Psoas muscle (tissue), 8 donors: ENCODE measurements around the gene NLRP14. TPM values are rescaled to one million over a fixed set of nuclear protein-coding genes. Genes with fewer than 3 reads are reported as not detected.

Source experiments
- ATAC-seq, 4 donors: fragments of 200-7000 bp; cut with Tn5 transposase; one replicate each; pipeline ENCODE4 v1.9.1; 2020; ENCODE audit warnings: moderate library complexity in 3 of 4, mild to moderate bottlenecking in 2 of 4
- DNase-seq, 2 donors: peaks; one replicate each; pipeline ENCODE4 v3.0.0-alpha.2; 2020
- H3K27ac ChIP-seq: fragments of 200-600 bp; one replicate; pipeline ENCODE4 v1.8.0; 2022
- H3K27me3 ChIP-seq, 3 donors: fragments of 200-600 bp in 1 of 3; one replicate each; pipeline versions ENCODE4 v1.6.1 to v1.8.0; 2013 to 2022; ENCODE audit warnings: low read length in 2 of 3, mild to moderate bottlenecking in 2 of 3, moderate library complexity in 1 of 3; ENCODE audit not compliant: insufficient read depth in 3 of 3
- H3K36me3 ChIP-seq, 2 donors: fragments of 200-600 bp in 1 of 2; one replicate each; pipeline versions ENCODE4 v1.6.1 to v1.8.0; 2013 to 2022; ENCODE audit warnings: low read depth in 1 of 2, mild to moderate bottlenecking in 1 of 2, moderate library complexity in 1 of 2; ENCODE audit not compliant: insufficient read depth in 1 of 2
- H3K4me1 ChIP-seq: fragments of 200-600 bp; one replicate; pipeline ENCODE4 v1.8.0; 2022
- H3K4me3 ChIP-seq: fragments of 200-600 bp; one replicate; pipeline ENCODE4 v1.8.0; 2022; ENCODE audit warnings: mild to moderate bottlenecking
- H3K9me3 ChIP-seq: fragments of 200-600 bp; one replicate; pipeline ENCODE4 v1.8.0; 2022
- CTCF ChIP-seq: fragments of 200-600 bp; IDR thresholded peaks from one replicate; pipeline ENCODE4 v1.8.0; 2022; ENCODE audit warnings: antibody characterized with exemption
- WGBS, 3 donors: extraction: QIAGEN DNeasy Blood & Tissue Kit; methylation state at CpG; one replicate each; pipeline versions ENCODE4 v1.1.6 to v1.1.7; 2013; 5-methylcytosine and 5-hydroxymethylcytosine counted together
- intact Hi-C, 2 donors: fragments of 100-400 bp; cut with DNase I; formaldehyde crosslinking; loops; one replicate each; pipeline versions ENCODE4 v1.11.0 to v1.14.2; 2022
- polyA plus RNA-seq, 3 donors: library from polyadenylated mRNA; stranded (reverse); fragments of 200-250 nt; gene quantifications; one replicate each; pipeline ENCODE4 v1.2.3, GENCODE V29; 2013
- total RNA-seq, 4 donors: library from RNA; stranded (reverse); fragmentation: NEBNext Ultra II Directional in 2 of 4; extraction: Animal tissue kit (Norgen Biotek cat#: 25700) in 2 of 4; gene quantifications; one replicate each; pipeline versions ENCODE4 v1.2.1 to v1.2.4, GENCODE V29; 2021 to 2023
- donor health status: healthy with polysubstance abuse.
- donor health status: DM: no; HTN: no; CAD: no; lungs with moderate emphysema.
- donor health status: Bipolar disorder and iron deficiency.
- donor health status: healthy.
- donor health status: DM: yes; HTN: yes; CAD: no.
- donor health status: DM: no; HTN: no; CAD: no.
- donor health status: DM: no; HTN: no; CAD: no.
- donor health status: DM: yes; HTN: yes; CAD: no.

Gene NLRP14
- total and polyA plus RNA-seq, 7 donors, result 0.06 TPM; not detected in 6

GRCh38 chr11:6995703-6996102 lies 24.6 kb upstream of the NLRP14 start:
- intact Hi-C loops, result no loop called here
- Histone ChIP-seq H3K4me1 (no peaks in the 10 kb centered on the region), H3K36me3 (no peaks in the 10 kb centered on the region), H3K27me3 (no peaks in the 10 kb centered on the region), H3K9me3 (no peaks in the 10 kb centered on the region), H3K4me3 (no peak overlapping the region), H3K27ac (no peak overlapping the region)
- TF ChIP-seq CTCF, result no peak
- no peak for DNase-seq
- no peak for ATAC-seq

- H3K9me3 ChIP-seq, result no peaks in the 10 kb centered on the region
- H3K36me3 ChIP-seq, result no peaks in the 10 kb centered on the region
- H3K4me3 ChIP-seq, result no peak overlapping the region
- no peaks in the 10 kb centered on the region for H3K27me3 ChIP-seq
- DNase-seq (no peak), ATAC-seq (no peak)
- no peak for TF ChIP-seq CTCF
- intact Hi-C loops, result no loop called here
- no peaks in the 10 kb centered on the region for H3K4me1 ChIP-seq
- no peak overlapping the region for H3K27ac ChIP-seq
- WGBS, 3 donors, result 45 to 61% (median 46%) methylated on average over 3 of the region's 3 CpGs
These were observed 15.8 kb upstream of the NLRP14 start for GRCh38 chr11:7004482-7004881.

GRCh38 chr11:7014118-7014517 lies 6.2 kb upstream of the NLRP14 start:
- H3K9me3 ChIP-seq, result no peaks in the 10 kb centered on the region
- no peak overlapping the region for H3K27ac ChIP-seq
- no peak for TF ChIP-seq CTCF
- H3K4me3 ChIP-seq, result no peak overlapping the region
- H3K4me1 ChIP-seq, result no peaks in the 10 kb centered on the region
- intact Hi-C loops, result no loop called here
- ATAC-seq, result no peak
- no peak for DNase-seq
- 92 to 100% (median 97%) methylated on average over 1 of the region's 1 CpG for WGBS, 3 donors
- H3K36me3 ChIP-seq, result no peaks in the 10 kb centered on the region
- H3K27me3 ChIP-seq, result no peaks in the 10 kb centered on the region

- Histone ChIP-seq H3K9me3 (no peaks in the 10 kb centered on the region), H3K4me3 (no peak overlapping the region), H3K27me3 (peaks cover 0 to 2% (median 0%) of the 10 kb centered on the region in 3 donors), H3K36me3 (no peaks in the 10 kb centered on the region), H3K4me1 (peaks cover 3% of the 10 kb centered on the region), H3K27ac (no peak overlapping the region)
- WGBS, 3 donors, result 69 to 90% (median 70%) methylated on average over 1 of the region's 1 CpG
- DNase-seq (no peak), ATAC-seq (no peak)
- intact Hi-C loops, result no loop called here
- TF ChIP-seq CTCF, result no peak
These were observed 4.3 kb upstream of the NLRP14 start for GRCh38 chr11:7016011-7016410.

- TF ChIP-seq CTCF, result no peak
- Histone ChIP-seq H3K27ac (peak overlapping the region; percentile 57), H3K4me3 (peak overlapping the region; percentile 73), H3K4me1 (peaks cover 3% of the 10 kb centered on the region), H3K36me3 (no peaks in the 10 kb centered on the region), H3K27me3 (peaks cover 0 to 2% (median 0%) of the 10 kb centered on the region in 3 donors), H3K9me3 (no peaks in the 10 kb centered on the region)
- intact Hi-C loops, result no loop called here
- ATAC-seq (peak; percentile 24 to 61 (median 34)), DNase-seq (peak; percentile 23 to 53)
- 3 to 7% (median 5%) methylated on average over 25 to 26 of the region's 26 CpGs for WGBS, 3 donors
These were observed 638 bp upstream of the NLRP14 start for GRCh38 chr11:7019500-7020182.
